Measurements from ENCODE around the gene PFKL. TPM values are rescaled to one million over a fixed set of nuclear protein-coding genes. Genes with fewer than 3 reads are reported as not detected.

The PFKL gene
- polyA plus RNA-seq, 1 donor (not counting 4 experiments of a cell fraction or from before 2014, with no cell fraction given), result 46.6 TPM

GRCh38 chr21:44376606-44377005 lies 76.8 kb downstream of the PFKL start:
- H3K4me2 ChIP-seq (ENCODE audit: control insufficient read depth, extremely low read depth, insufficient read depth, low read depth, low read length), result no peak overlapping the region
- peaks cover 5% of the 10 kb centered on the region for H3K27me3 ChIP-seq (ENCODE audit: control insufficient read depth, extremely low read depth, insufficient read depth, low read length)
- H4K20me1 ChIP-seq (ENCODE audit: control insufficient read depth, extremely low read depth, insufficient read depth, low read length), result no peaks in the 10 kb centered on the region
- H3K9me1 ChIP-seq (ENCODE audit: control insufficient read depth, extremely low read depth, insufficient read depth, low read length), result no peaks in the 10 kb centered on the region
- TF ChIP-seq CTCF (optimal IDR thresholded peaks at IDR 0.05 in 1 of 3, IDR thresholded peaks at IDR 0.05 in 1 of 3, conservative IDR thresholded peaks at IDR 0.05 in 1 of 3; ENCODE audit: extremely low read depth in 1 of 3, insufficient read depth in 2 of 3, low read length in 3 of 3) (no peak), EZH2 (IDR thresholded peaks at IDR 0.05; ENCODE audit: low read length) (no peak)
- no peak overlapping the region for H3K27ac ChIP-seq (ENCODE audit: control insufficient read depth, insufficient read depth, low read length)
- no peak for FAIRE-seq
- DNase-seq (ENCODE audit: low read depth, low spot score), result no peak
- dilution Hi-C loops (cut with MboI; ENCODE audit: extremely low pct_ligation_motif_present, low sequenced_read_pairs), result no loop called here
- no peaks in the 10 kb centered on the region for H3K9me3 ChIP-seq (ENCODE audit: control insufficient read depth, low read depth, low read length)
- H2AFZ ChIP-seq (ENCODE audit: control insufficient read depth, low read length), result no peak overlapping the region
- H3K36me3 ChIP-seq (ENCODE audit: control insufficient read depth in 2 of 2, extremely low read depth in 1 of 2, insufficient read depth in 2 of 2, low read length in 2 of 2), result no peaks in the 10 kb centered on the region
- no peak overlapping the region for H3K4me3 ChIP-seq (ENCODE audit: control insufficient read depth in 2 of 3, extremely low read depth in 1 of 3, insufficient read depth in 2 of 3, low read depth in 1 of 3, low read length in 3 of 3)
- no peaks in the 10 kb centered on the region for H3K4me1 ChIP-seq (ENCODE audit: control insufficient read depth, extremely low read depth, insufficient read depth, low read length)
- no peak overlapping the region for H3K9ac ChIP-seq (ENCODE audit: control insufficient read depth, extremely low read depth, insufficient read depth, low read length)
- H3K79me2 ChIP-seq (ENCODE audit: control insufficient read depth, insufficient read depth, low read length), result no peaks in the 10 kb centered on the region

Other genes with a start within 250 kb of the PFKL start
- gene PWP2, start 192.7 kb upstream of the PFKL start, polyA plus RNA-seq, result 27.3 to 34.2 TPM (median 29.5 TPM) in 3 replicates
- gene GATD3, start 166.4 kb upstream of the PFKL start, polyA plus RNA-seq, result 25.7 to 35.9 TPM (median 32.0 TPM) in 3 replicates
- 1.7 to 2.2 TPM (median 1.8 TPM) in 3 replicates for gene ICOSLG, start 59.1 kb upstream of the PFKL start, polyA plus RNA-seq
- gene DNMT3L, start 38.2 kb upstream of the PFKL start, polyA plus RNA-seq, result not detected in 3 replicates
- not detected in 3 replicates for gene AIRE, start 14.2 kb upstream of the PFKL start, polyA plus RNA-seq
- 2.2 to 5.7 TPM (median 2.9 TPM) in 3 replicates for gene CFAP410, start 39.3 kb downstream of the PFKL start, polyA plus RNA-seq
- 0.31 to 0.60 TPM (median 0.52 TPM) in 3 replicates for gene TRPM2, start 53.6 kb downstream of the PFKL start, polyA plus RNA-seq
- gene LRRC3, start 155.5 kb downstream of the PFKL start, polyA plus RNA-seq, result 1.4 to 1.9 TPM (median 1.6 TPM) in 3 replicates
- gene KRTAP10-1, start 240.1 kb downstream of the PFKL start, polyA plus RNA-seq, result not detected in 3 replicates

All from keratinocyte (primary cell).